ENCODE results near the gene CRYL1.

Gene CRYL1

GRCh38 chr13:20383058-20383457, 142.6 kb downstream of the CRYL1 start:
- no peak for DNase-seq (ENCODE audit: low read depth)
- no peak for TF ChIP-seq CTCF (IDR thresholded peaks at IDR 0.05; ENCODE audit: low read length, missing control alignments)

GRCh38 chr13:20381401-20381800, 144.3 kb downstream of the CRYL1 start:
- TF ChIP-seq CTCF (IDR thresholded peaks at IDR 0.05; ENCODE audit: low read length, missing control alignments) = no peak
- H3K4me3 ChIP-seq (replicated peaks; ENCODE audit: low read depth, low read length) = no peak overlapping the region
- no peak for DNase-seq (ENCODE audit: low read depth)

More at GRCh38 chr13:20383058-20383457, 142.6 kb downstream of the CRYL1 start:
- H3K4me3 ChIP-seq (replicated peaks; ENCODE audit: low read depth, low read length) = no peak overlapping the region

- DNase-seq (ENCODE audit: low read depth) = no peak
- no peak overlapping the region for H3K4me3 ChIP-seq (replicated peaks; ENCODE audit: low read depth, low read length)
- TF ChIP-seq CTCF (IDR thresholded peaks at IDR 0.05; ENCODE audit: low read length, missing control alignments) = no peak
Measured at GRCh38 chr13:20378721-20379120, 146.9 kb downstream of the CRYL1 start.

- no peak for DNase-seq (ENCODE audit: low read depth)
- TF ChIP-seq CTCF (IDR thresholded peaks at IDR 0.05; ENCODE audit: low read length, missing control alignments) = no peak
- no peak overlapping the region for H3K4me3 ChIP-seq (replicated peaks; ENCODE audit: low read depth, low read length)
Measured at GRCh38 chr13:20377720-20378119, 147.9 kb downstream of the CRYL1 start.

- H3K4me3 ChIP-seq (replicated peaks; ENCODE audit: low read depth, low read length) = no peak overlapping the region
- no peak for TF ChIP-seq CTCF (IDR thresholded peaks at IDR 0.05; ENCODE audit: low read length, missing control alignments)
- DNase-seq (ENCODE audit: low read depth) = no peak
Measured at GRCh38 chr13:20375871-20376270, 149.8 kb downstream of the CRYL1 start.

- DNase-seq (ENCODE audit: low read depth) = no peak
- TF ChIP-seq CTCF (IDR thresholded peaks at IDR 0.05; ENCODE audit: low read length, missing control alignments) = no peak
- H3K4me3 ChIP-seq (replicated peaks; ENCODE audit: low read depth, low read length) = no peak overlapping the region
Measured at GRCh38 chr13:20373861-20374260, 151.8 kb downstream of the CRYL1 start.

GRCh38 chr13:20371825-20372224, 153.8 kb downstream of the CRYL1 start:
- no peak for DNase-seq (ENCODE audit: low read depth)
- TF ChIP-seq CTCF (IDR thresholded peaks at IDR 0.05; ENCODE audit: low read length, missing control alignments) = no peak
- H3K4me3 ChIP-seq (replicated peaks; ENCODE audit: low read depth, low read length) = no peak overlapping the region

All from fibroblast of pulmonary artery (primary cell).